ENCODE data around the gene ADGRG1.

The ADGRG1 gene

DNA sequence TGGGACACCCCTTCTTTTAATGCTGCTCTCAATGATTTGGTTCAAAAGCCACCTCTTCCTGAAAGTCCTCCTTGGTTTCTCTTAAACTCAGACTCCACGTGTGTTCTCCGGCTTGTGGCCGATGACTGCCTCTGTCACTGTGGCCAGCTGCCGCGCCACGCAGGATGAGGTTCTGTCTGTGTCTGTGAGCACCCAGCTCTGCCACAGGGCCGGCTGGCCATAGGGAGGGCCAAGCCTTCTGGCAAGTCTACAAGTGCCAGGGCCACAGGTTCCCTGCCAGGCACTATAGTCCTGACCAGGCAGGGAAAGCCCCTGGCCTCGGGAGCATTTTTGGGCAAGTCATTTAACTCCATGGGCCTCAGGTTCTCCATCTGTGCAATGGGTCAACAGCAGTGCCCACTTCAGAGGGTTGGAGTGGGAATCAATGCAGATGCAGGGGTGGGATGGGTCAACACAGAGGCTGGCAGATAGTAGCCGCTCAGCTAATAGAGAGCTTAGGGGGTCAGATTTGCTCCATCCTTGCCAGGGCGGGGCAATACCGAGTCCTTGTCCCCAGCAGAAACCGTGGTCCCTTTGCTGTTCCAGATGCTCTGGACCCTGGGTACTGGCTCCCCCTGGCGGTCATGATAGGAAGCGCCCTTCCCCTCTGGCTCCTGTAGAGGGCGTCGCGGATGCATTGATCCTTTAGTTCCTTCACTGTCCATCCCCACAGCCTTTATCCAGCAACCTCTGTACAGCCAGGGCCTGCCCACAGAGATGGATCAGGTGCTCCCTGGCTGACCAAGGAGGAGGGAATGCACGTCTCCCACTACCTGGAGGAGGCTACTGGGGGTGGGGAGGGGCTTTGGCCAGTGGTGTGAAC is 20.4 kb downstream of the ADGRG1 start:
- peak; percentile 77 to 81 for DNase-seq (ENCODE audit: low read depth in 2 of 2)

DNA sequence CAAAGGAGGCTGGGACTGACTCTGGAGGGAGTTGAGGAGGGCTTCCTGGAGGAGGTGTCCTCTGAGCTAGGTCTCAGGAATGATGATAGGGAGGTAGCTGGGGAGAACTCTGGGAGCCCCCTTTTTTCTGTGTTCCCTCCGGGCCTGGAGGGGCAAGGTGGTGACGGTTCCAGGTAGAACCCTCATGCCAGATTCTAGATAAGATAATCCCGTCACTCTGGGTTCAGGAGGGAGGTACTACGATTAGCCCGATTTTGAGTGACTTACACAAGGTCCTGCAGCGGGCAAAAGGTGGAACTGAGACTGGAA is 21.0 kb downstream of the ADGRG1 start:
- no peak for DNase-seq (ENCODE audit: low read depth in 2 of 2)

DNA sequence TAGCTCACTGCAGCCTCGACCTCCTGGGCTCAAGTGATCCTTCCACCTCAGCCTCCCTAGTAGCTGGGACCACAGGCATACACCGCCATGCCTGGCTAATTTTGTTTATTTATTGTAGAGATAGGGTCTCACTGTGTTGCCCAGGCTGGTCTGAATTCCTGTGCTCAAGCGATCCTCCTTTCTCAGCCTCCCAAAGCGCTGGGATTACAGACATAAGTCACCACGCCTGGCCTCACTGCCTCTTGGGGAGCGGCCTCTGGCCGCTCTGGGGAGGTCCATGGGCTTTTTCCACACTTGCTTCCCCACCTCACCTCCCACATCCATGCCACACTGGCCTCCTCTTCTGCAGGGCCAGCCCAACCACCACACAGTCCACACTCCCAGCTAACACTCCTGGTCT is 21.4 kb downstream of the ADGRG1 start:
- DNase-seq (ENCODE audit: low read depth in 2 of 2), result no peak

DNA sequence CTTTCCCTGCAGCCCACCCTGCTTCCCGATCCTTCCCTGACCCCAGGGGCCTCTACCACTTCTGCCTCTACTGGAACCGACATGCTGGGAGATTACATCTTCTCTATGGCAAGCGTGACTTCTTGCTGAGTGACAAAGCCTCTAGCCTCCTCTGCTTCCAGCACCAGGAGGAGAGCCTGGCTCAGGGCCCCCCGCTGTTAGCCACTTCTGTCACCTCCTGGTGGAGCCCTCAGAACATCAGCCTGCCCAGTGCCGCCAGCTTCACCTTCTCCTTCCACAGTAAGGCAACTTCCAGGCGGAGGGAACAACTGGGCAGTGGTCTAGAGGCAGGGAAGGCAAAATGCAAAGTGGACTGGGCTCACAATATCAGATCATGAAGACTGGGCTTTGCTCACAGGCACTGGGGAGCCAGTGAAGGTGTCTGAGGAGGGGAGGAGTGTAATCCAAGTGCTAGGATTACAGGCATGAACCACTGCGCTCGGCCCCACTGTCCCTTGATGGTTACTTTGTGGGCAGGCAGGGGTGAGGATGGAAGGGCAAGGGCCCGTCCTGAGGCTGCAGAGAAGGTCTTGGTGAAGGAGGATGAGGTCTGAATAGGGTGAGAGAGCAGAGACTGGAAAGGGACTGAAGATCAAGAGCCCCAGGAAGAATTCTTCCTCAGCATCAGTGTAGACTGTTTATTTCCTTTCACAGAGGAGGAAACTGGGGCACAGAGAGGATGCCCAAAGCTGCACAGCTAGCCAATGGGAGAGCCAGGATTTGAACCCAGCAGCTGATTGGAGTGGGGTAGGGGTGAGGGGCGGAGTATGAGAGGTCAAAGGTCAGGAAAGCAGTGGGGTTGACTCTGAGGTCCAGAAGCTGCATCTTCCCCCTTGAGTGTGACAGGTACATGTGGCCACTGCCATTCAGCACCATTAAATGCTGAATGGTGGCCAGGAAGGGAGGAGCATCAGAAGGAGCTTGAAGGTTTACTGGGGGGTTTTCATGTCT is 23.2 kb downstream of the ADGRG1 start:
- DNase-seq (ENCODE audit: low read depth in 2 of 2), result no peak

DNA sequence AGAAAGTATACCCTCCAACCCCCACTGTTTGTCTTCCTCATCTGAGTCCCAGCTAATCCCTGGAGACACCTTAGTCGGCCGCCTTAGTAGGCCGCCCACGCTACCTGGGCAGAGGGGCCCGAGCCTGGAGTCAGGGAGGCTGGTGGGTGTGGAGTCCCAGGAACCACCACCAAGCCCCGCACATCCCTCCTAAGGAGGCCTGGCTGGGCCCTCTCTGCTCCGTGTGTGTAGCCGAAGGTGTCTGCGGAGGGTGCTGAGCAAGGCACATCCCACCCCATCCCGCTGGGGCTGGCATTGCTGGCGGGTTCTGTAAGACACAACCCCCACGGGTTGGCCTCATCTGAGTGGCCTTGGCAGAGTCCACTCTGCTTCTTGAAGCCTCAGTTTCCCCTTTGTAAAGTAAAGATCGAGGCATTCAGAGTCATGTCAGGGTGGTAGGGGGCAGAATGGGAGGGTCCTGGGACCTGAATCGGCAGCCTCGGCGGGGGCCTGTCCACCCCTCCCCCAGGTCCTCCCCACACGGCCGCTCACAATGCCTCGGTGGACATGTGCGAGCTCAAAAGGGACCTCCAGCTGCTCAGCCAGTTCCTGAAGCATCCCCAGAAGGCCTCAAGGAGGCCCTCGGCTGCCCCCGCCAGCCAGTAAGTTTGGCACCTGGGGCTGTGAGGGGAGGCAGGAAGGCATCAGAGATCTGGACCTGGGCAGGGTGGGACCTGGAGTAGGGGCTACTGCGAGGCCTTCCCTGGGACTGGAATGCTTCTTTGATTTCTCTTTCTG is 24.5 kb downstream of the ADGRG1 start:
- no peak for DNase-seq (ENCODE audit: low read depth in 2 of 2)

DNA sequence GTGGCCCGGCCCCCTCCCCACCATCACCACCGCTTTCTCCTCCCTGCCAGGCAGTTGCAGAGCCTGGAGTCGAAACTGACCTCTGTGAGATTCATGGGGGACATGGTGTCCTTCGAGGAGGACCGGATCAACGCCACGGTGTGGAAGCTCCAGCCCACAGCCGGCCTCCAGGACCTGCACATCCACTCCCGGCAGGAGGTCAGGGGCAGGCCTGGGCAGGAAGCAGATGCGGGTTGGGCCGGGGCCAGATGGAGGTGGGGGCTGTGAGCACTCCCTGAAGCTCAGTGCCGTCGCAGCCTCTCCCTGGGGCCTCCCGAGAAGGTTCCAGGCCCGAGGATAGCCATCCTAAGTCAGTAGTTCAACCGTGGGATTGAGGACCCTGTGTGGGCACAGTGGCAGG is 25.5 kb downstream of the ADGRG1 start:
- no peak for DNase-seq (ENCODE audit: low read depth in 2 of 2)

DNA sequence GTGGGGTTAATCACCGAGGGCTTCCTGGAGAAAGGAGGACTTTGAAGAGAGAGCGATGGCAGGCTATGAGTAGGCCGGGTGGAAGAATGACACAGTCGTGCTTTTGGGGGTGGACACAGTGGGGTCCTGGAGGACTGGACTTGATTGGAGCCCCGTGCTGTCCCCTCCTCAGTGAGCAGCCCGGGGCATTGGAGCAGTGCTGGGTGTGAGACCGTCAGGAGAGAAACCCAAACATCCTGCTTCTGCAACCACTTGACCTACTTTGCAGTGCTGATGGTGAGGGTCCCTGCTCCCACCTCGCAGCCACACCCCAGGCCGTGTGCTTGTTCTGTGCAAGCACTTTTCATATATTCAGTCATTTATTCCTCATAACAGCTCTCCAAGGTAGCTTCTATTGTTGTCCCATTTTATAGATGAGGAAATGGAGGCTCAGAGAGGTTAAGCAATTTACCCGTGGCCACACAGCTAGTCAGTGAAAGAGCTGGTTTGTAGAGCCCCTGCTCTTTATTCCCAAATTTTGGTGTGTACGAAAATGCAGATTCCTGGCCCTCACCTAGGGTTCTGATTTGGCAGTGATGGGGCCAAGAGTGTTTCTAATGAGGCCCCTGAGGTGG is 28.0 kb downstream of the ADGRG1 start:
- no peak for DNase-seq (ENCODE audit: low read depth in 2 of 2)

DNA sequence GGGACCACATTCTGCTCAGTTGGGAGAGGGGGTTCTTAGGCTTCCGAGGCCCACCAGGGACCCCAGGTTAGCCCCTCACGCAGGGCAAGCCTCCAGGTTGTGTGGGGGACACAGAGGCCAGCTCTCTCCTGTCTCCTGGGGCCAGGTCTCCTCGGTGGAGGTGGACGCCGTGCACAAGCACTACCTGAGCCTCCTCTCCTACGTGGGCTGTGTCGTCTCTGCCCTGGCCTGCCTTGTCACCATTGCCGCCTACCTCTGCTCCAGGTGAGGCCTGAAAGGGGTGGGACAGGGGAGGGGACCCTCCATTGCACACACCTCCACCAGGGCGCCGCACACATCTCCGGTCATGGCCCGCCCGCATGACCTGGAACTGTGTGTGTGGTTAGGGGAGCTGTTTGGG is 28.8 kb downstream of the ADGRG1 start:
- DNase-seq (ENCODE audit: low read depth in 2 of 2), result no peak

DNA sequence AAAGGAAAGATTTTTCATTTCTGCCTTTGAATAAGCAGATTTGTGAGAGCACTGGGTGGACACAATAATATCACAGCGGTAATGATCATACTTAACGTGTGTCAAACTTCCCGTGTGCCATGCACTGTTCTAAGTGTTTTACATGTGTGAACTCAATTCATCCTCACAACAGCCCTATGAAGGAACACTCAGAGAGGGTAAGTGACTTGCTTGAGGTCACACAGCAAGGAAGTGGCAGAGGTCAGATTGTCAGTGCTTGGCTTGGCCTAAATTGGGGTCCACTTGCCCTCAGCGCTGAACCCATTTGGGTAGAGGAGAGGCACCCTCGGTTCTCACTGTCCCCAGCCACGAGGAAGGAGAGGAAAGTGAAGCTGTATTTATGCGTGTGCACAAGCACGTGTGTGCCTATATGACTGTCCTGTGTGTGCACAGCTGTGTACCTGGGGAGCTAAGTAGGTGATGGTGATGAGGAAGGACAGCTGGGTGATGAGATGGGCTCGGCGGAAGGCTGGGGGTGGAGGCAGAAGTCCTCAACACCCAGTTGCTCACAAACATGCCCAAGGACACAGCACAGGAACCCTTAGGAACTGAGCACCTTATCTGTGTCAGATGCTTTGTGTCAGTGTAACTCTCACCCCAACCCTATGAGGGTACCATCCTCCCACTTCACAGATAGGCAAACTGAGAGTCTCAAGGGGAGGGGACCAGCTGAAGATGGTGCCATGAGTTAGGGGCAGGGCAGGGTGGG is 29.9 kb downstream of the ADGRG1 start:
- DNase-seq (ENCODE audit: low read depth in 2 of 2), result no peak

DNA sequence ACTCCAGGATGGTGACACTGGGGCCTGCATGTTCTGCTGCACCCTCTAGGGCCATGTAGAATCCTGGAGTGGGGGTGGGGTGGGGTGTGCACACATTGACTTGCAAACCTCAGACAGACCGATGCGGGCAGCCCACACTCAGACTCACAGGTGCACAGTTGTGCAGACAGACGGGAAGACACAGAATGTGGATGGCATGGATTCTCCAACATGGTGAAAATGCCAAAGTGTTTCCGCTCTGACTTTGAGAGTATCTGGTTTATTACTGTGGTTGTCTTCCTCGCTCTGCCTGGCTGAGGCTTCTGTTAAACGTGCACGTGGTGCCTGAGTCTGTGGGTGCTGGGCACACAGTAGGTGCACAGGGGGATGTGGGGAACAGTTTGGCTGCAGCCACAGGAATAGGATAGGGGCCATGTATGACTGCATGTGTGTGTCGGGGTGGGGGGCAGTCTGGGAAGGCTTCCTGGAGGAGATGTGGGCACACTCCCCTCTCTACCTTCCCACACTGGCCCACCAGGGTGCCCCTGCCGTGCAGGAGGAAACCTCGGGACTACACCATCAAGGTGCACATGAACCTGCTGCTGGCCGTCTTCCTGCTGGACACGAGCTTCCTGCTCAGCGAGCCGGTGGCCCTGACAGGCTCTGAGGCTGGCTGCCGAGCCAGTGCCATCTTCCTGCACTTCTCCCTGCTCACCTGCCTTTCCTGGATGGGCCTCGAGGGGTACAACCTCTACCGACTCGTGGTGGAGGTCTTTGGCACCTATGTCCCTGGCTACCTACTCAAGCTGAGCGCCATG is 30.6 kb downstream of the ADGRG1 start:
- DNase-seq (ENCODE audit: low read depth in 2 of 2), result no peak

DNA sequence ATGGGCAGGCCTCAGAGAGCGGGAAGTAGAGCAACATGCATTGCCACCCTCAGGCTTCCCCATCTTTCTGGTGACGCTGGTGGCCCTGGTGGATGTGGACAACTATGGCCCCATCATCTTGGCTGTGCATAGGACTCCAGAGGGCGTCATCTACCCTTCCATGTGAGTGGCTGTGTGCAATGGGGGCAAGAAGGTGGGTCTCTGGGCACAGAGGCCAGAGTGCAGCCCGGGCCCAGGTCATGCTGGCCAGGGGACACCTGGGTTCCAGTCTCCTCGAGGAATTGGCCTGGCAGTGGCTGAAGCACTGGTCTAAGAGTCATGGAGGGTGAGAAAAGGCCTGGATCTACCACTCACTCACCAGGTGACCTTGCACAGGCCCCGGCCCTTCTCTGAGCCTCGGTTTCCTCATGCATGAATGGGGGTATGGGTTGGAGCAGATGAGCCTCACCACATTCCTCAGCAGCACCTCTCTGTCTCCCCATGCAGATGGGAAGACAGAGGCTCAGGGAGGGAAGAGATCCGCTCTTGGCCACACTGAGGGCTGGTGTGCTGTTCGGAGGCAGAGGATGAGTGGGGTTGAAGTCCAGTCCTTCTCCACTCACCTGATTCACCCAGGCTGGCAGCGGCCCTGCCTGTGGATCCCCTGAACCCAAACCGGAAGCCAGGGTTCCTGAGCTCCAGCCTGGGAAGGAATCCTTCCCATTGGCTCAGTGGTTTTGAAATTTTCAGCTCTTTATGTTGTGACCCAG is 32.5 kb downstream of the ADGRG1 start:
- DNase-seq (ENCODE audit: low read depth in 2 of 2), result no peak

DNA sequence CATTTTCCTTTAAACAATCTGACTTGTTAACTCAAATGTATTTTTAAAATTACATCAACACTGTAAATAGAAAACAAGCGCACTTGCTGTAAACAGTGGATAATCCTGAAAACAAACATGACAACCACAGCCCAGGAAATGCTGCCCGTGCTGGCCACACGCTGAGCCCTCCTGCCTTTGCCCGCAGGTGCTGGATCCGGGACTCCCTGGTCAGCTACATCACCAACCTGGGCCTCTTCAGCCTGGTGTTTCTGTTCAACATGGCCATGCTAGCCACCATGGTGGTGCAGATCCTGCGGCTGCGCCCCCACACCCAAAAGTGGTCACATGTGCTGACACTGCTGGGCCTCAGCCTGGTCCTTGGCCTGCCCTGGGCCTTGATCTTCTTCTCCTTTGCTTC is 33.1 kb downstream of the ADGRG1 start:
- DNase-seq (ENCODE audit: low read depth in 2 of 2), result no peak

DNA sequence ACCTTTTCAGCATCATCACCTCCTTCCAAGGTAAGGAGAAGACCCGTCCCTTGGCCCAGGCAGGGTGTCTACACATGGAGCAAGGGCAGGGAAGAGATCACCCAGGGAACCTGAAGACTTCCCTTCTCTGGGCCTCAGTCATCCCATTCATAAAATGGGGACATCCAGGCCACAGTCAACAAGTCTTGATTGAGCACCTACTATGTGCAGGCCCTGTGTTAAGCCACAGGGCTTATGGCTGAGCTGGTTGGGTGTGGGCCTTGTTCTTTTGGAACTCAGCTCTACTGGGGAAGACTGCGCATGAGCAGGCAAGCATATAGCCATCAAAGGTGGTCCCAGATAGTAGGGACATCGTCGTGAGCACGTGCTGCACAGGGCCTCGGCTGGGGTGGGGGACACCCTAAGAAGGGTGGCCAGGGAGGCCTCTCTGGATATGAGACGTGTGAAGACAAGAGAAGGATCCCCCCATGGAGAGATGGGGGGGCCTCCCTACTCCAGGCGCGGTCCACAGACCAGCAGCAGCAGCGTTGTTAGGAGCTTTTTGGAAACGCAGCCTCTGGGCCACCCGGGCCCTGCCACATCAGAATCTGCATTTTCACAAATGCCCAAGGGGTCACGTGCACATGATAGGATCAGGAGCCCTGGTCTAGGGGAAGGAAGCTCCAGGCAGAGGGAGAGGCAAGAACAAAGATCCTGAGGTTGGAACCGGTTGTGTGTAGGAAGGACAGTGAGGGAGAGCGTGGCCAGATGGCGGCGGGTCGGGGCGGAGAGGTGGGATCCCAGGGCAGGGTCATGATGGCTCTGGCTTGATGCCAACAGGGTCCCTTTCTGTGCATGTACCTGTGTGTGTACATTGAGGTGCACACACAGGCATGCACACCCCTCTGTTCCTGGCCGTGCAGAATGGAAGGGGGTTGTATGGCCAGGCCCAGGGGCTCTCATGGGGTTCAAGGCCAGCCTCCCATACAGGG is 33.8 kb downstream of the ADGRG1 start:
- no peak for DNase-seq (ENCODE audit: low read depth in 2 of 2)

DNA sequence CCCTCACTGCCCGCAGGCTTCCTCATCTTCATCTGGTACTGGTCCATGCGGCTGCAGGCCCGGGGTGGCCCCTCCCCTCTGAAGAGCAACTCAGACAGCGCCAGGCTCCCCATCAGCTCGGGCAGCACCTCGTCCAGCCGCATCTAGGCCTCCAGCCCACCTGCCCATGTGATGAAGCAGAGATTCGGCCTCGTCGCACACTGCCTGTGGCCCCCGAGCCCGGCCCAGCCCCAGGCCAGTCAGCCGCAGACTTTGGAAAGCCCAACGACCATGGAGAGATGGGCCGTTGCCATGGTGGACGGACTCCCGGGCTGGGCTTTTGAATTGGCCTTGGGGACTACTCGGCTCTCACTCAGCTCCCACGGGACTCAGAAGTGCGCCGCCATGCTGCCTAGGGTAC is 35.0 kb downstream of the ADGRG1 start:
- DNase-seq (ENCODE audit: low read depth in 2 of 2), result no peak

DNA sequence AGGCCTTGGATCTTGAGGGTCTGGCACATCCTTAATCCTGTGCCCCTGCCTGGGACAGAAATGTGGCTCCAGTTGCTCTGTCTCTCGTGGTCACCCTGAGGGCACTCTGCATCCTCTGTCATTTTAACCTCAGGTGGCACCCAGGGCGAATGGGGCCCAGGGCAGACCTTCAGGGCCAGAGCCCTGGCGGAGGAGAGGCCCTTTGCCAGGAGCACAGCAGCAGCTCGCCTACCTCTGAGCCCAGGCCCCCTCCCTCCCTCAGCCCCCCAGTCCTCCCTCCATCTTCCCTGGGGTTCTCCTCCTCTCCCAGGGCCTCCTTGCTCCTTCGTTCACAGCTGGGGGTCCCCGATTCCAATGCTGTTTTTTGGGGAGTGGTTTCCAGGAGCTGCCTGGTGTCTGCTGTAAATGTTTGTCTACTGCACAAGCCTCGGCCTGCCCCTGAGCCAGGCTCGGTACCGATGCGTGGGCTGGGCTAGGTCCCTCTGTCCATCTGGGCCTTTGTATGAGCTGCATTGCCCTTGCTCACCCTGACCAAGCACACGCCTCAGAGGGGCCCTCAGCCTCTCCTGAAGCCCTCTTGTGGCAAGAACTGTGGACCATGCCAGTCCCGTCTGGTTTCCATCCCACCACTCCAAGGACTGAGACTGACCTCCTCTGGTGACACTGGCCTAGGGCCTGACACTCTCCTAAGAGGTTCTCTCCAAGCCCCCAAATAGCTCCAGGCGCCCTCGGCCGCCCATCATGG is 35.7 kb downstream of the ADGRG1 start:
- no peak for DNase-seq (ENCODE audit: low read depth in 2 of 2)

DNA sequence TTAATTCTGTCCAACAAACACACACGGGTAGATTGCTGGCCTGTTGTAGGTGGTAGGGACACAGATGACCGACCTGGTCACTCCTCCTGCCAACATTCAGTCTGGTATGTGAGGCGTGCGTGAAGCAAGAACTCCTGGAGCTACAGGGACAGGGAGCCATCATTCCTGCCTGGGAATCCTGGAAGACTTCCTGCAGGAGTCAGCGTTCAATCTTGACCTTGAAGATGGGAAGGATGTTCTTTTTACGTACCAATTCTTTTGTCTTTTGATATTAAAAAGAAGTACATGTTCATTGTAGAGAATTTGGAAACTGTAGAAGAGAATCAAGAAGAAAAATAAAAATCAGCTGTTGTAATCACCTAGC is 36.2 kb downstream of the ADGRG1 start:
- DNase-seq (ENCODE audit: low read depth in 2 of 2), result no peak

DNA sequence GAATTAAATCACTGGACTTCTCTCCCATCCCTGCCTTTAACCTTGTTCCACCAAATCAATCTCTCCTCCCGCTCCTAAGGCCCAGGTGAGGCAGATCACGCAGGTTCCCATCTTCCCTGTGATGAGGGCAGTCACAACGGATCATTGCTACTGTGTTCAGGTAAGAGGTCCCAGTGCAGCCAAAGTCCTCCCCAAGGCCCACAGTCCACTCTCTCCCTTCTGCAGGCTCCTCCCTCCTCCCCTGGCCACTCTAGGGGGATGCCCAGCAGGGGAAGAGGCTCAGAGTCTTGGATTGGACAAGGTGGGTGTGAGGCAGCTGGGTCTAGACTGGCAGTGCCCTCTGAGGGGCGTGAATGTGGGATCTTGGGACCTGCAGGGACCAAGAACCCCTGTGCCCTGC is 37.1 kb downstream of the ADGRG1 start:
- no peak for DNase-seq (ENCODE audit: low read depth in 2 of 2)

Measured in stimulated activated CD4-positive, alpha-beta T cell treated with anti-CD3 and anti-CD28 coated beads, Interleukin-1b, Interleukin-23, amount 100 ng/mL, for 4 hours (primary cell).